ENCODE results near the gene CLASP2. TPM values are rescaled to one million over a fixed set of nuclear protein-coding genes. Genes with fewer than 3 reads are reported as not detected.
"Not testable (repeated sequence)": the region's sequence is repeated elsewhere in the genome, so short reads cannot be mapped to it uniquely, and the experiment has no call there.

Gene CLASP2
- total RNA-seq, result 10 to 100 TPM; 37.2 to 41.2 TPM
- long read RNA-seq, partial matches to known transcripts, result 1 of 7 reads
- long read RNA-seq, other reads (novel, unspliced or antisense), result 6 of 7 reads

- intact Hi-C loops (cut with DNase I, micrococcal nuclease), result loop anchor here in 1 of 2 donors (5.0 kb wide), 1 partner anchor 76 kb away; no protein-coding TSS in a partner anchor
- DNase-seq, result peak; percentile 86 to 90
- ATAC-seq, result peak; percentile 93
Measured at GRCh38 chr3:33717866-33718594, at the start of gene CLASP2. Gene CLASP2 (minus strand): TSS chr3:33718254. CDS start chr3:33718002, 252 bp downstream.

- ATAC-seq (no peak), DNase-seq (no peak)
- intact Hi-C loops (cut with DNase I, micrococcal nuclease), result no loop called here
Measured at GRCh38 chr3:33758864-33759263, 40.8 kb upstream of the CLASP2 start.

- DNase-seq, result no peak
- intact Hi-C loops (cut with DNase I, micrococcal nuclease), result no loop called here
- no peak for ATAC-seq
Measured at GRCh38 chr3:33758281-33758680, 40.2 kb upstream of the CLASP2 start.

GRCh38 chr3:33754391-33754790 lies 36.3 kb upstream of the CLASP2 start:
- DNase-seq; intact Hi-C loops (cut with DNase I, micrococcal nuclease); ATAC-seq: not testable (repeated sequence)

- no peak for DNase-seq
- no peak for ATAC-seq
- intact Hi-C loops (cut with DNase I, micrococcal nuclease), result no loop called here
Measured at GRCh38 chr3:33751336-33751735, 33.3 kb upstream of the CLASP2 start.

GRCh38 chr3:33750211-33750548 lies 32.1 kb upstream of the CLASP2 start:
- ATAC-seq, result no peak
- intact Hi-C loops (cut with DNase I, micrococcal nuclease), result no loop called here

GRCh38 chr3:33749546-33750210 lies 31.6 kb upstream of the CLASP2 start:
- ATAC-seq (no peak), DNase-seq (no peak)

More at GRCh38 chr3:33750211-33750548, 32.1 kb upstream of the CLASP2 start:
- no peak for DNase-seq

GRCh38 chr3:33746416-33747116 lies 28.5 kb upstream of the CLASP2 start:
- intact Hi-C loops (cut with DNase I, micrococcal nuclease), result no loop called here
- ATAC-seq (no peak), DNase-seq (no peak)

More at GRCh38 chr3:33749546-33750210, 31.6 kb upstream of the CLASP2 start:
- intact Hi-C loops (cut with DNase I, micrococcal nuclease), result no loop called here

- no peak for DNase-seq
- ATAC-seq, result no peak
- intact Hi-C loops (cut with DNase I, micrococcal nuclease), result no loop called here
Measured at GRCh38 chr3:33737146-33737545, 19.1 kb upstream of the CLASP2 start.

GRCh38 chr3:33732394-33732793 lies 14.3 kb upstream of the CLASP2 start:
- no peak for DNase-seq
- ATAC-seq, result no peak

GRCh38 chr3:33729993-33730392 lies 11.9 kb upstream of the CLASP2 start:
- ATAC-seq (no peak), DNase-seq (no peak)
- intact Hi-C loops (cut with DNase I, micrococcal nuclease), result no loop called here

More at GRCh38 chr3:33732394-33732793, 14.3 kb upstream of the CLASP2 start:
- intact Hi-C loops (cut with DNase I, micrococcal nuclease), result no loop called here

- ATAC-seq (no peak), DNase-seq (no peak)
- intact Hi-C loops (cut with DNase I, micrococcal nuclease), result no loop called here
Measured at GRCh38 chr3:33724256-33724655, 6.2 kb upstream of the CLASP2 start.

- ATAC-seq (no peak), DNase-seq (no peak)
- intact Hi-C loops (cut with DNase I, micrococcal nuclease), result no loop called here
Measured at GRCh38 chr3:33722626-33723370, 4.7 kb upstream of the CLASP2 start.

GRCh38 chr3:33722191-33722590 lies 4.1 kb upstream of the CLASP2 start:
- no peak for DNase-seq
- ATAC-seq, result no peak
- intact Hi-C loops (cut with DNase I, micrococcal nuclease), result no loop called here

- ATAC-seq (no peak), DNase-seq (no peak)
- intact Hi-C loops (cut with DNase I, micrococcal nuclease), result loop anchor here in 1 of 2 donors (5.0 kb wide), 1 partner anchor 76 kb away; no protein-coding TSS in a partner anchor
Measured at GRCh38 chr3:33718595-33718907, 497 bp upstream of the CLASP2 start.

GRCh38 chr3:33717616-33717865 lies 513 bp downstream of the CLASP2 start:
- peak; percentile 91 for ATAC-seq
- intact Hi-C loops (cut with DNase I, micrococcal nuclease), result loop anchor here in 1 of 2 donors (5.0 kb wide), 1 partner anchor 75 kb away; no protein-coding TSS in a partner anchor
- peak; percentile 83 to 88 for DNase-seq

GRCh38 chr3:33716227-33716626 lies 1.8 kb downstream of the CLASP2 start:
- ATAC-seq (no peak), DNase-seq (no peak)
- intact Hi-C loops (cut with DNase I, micrococcal nuclease), result loop anchor here in 1 of 2 donors (5.0 kb wide), 1 partner anchor 74 kb away; no protein-coding TSS in a partner anchor

- DNase-seq, result no peak
- intact Hi-C loops (cut with DNase I, micrococcal nuclease), result no loop called here
- no peak for ATAC-seq
Measured at GRCh38 chr3:33711100-33711499, 7.0 kb downstream of the CLASP2 start.

GRCh38 chr3:33706056-33706455 lies 12.0 kb downstream of the CLASP2 start:
- ATAC-seq (no peak), DNase-seq (no peak)
- intact Hi-C loops (cut with DNase I, micrococcal nuclease), result no loop called here
